Glomerular visceral epithelial cell (primary cell): Measurements from ENCODE around the gene TLE2.
A peak's percentile ranks its signal among the peaks of the same experiment; 100 is the strongest.

Experiments used
- DNase-seq: peaks from one replicate; pipeline ENCODE4 v3.0.0-alpha.2; 2016; ENCODE audit errors: extremely low spot score

Gene TLE2

GRCh38 chr19:3036119-3036976 is 7.3 kb upstream of the TLE2 start:
- DNase-seq: peak; percentile 90

- peak; percentile 99 for DNase-seq
Measured at GRCh38 chr19:3035542-3036118, 6.5 kb upstream of the TLE2 start.

GRCh38 chr19:3034656-3035541 is 5.8 kb upstream of the TLE2 start:
- peak; percentile 49 for DNase-seq

GRCh38 chr19:3034406-3034655 is 5.3 kb upstream of the TLE2 start:
- DNase-seq: no peak

- DNase-seq: no peak
Measured at GRCh38 chr19:3033595-3034405, 4.7 kb upstream of the TLE2 start.

- DNase-seq: no peak
Measured at GRCh38 chr19:3031607-3031867, 2.5 kb upstream of the TLE2 start.

- no peak for DNase-seq
Measured at GRCh38 chr19:3028305-3029064, 595 bp downstream of the TLE2 start.

- no peak for DNase-seq
Measured at GRCh38 chr19:3027981-3028304, 1.1 kb downstream of the TLE2 start.

GRCh38 chr19:3027292-3027691 is 1.8 kb downstream of the TLE2 start:
- DNase-seq: no peak

- no peak for DNase-seq
Measured at GRCh38 chr19:3026768-3027167, 2.3 kb downstream of the TLE2 start.

GRCh38 chr19:3025549-3025886 is 3.6 kb downstream of the TLE2 start:
- no peak for DNase-seq

- DNase-seq: no peak
Measured at GRCh38 chr19:3024870-3025548, 4.1 kb downstream of the TLE2 start.

GRCh38 chr19:3024509-3024869 is 4.6 kb downstream of the TLE2 start:
- DNase-seq: no peak

GRCh38 chr19:3020321-3020960 is 8.6 kb downstream of the TLE2 start:
- no peak for DNase-seq

- no peak for DNase-seq
Measured at GRCh38 chr19:3019211-3019854, 9.7 kb downstream of the TLE2 start.

- no peak for DNase-seq
Measured at GRCh38 chr19:3017923-3018322, 11.2 kb downstream of the TLE2 start.

GRCh38 chr19:3015126-3016057 is 13.7 kb downstream of the TLE2 start:
- DNase-seq: no peak

GRCh38 chr19:3014135-3014534 is 14.9 kb downstream of the TLE2 start:
- no peak for DNase-seq

GRCh38 chr19:3013263-3013725 is 15.8 kb downstream of the TLE2 start:
- DNase-seq: no peak
